NCI-H2196 (cell line): ENCODE results near the gene FGF16.
"Not testable (repeated sequence)": the region's sequence is repeated elsewhere in the genome, so short reads cannot be mapped to it uniquely, and the experiment has no call there.

Source experiments
- DNase-seq: peaks from one replicate; lab custom pipeline; 2025; ENCODE audit not compliant: unreplicated experiment; lab: John Stamatoyannopoulos, UW

Gene FGF16

DNA sequence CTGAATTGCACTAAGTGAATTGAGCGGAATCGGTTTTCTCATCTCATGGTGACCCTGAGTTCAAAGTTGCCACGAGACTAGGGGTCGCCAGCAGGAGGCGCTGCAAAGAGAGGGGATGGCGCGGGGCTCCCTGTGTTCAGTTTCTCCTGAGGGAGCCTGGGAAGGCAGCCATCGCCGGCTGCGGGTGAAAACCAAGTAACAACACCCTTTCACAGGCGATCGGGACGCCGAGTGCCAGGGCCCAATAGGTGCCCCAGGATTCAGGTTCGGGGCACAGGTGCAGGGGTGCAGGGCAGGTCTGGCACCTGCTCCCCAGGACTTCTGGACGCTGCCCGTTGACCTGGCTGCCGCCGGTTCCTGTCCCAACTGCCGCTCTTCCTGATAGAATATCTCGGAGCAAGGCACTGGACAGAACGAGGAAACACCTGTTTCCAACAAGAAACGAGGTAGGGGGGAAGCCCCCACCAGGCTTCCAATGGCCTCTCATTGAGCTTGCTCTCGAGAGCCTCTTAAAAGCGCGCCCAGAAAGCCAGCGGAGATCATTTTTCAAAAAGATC is 1.1 kb upstream of the FGF16 start:
- DNase-seq = no peak

- DNase-seq = no peak
These were observed 722 bp downstream of the FGF16 start for GRCh38 chrX:77447653-77448569.

- no peak for DNase-seq
These were observed 3.2 kb downstream of the FGF16 start for GRCh38 chrX:77450415-77450814.

DNA sequence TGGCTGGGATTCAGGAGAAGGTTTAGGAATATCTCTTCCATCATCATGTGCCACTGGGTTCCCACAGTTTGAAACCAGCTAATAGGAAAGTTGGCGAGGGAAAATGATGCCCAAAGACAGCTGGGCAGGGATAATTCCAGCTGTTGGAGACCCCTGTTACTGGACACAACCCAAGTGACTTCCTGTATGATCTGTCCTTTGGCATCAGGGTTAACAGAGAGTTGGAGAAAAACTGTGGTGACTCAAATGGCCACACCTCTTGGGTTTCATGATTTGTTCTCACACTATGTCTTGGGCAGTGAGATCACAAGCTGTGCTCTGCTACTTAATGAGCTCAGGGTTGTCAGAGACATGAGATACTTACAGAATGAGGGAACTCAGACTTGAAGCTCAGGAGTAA is 3.8 kb downstream of the FGF16 start:
- no peak for DNase-seq

GRCh38 chrX:77453190-77453589 is 6.0 kb downstream of the FGF16 start:
- no peak for DNase-seq

DNA sequence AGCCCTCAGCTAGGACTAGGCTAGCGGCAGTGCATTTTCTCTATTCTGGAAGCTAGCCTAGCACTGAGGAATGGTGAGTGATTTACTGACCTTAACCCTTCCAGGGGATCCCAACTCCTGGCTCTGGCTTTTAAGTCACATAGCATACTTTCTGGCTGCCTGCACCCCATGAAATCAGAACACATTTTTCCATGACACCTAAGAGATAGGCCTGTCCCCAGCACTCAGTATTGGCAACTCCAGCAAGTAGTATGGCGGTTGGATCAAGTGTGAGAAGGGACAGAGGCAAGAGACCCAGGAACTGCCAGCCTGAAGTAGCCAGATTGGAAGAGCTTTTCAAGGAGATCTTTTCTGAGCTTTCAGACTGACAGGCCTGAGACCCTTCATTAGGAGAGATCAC is 8.2 kb downstream of the FGF16 start:
- DNase-seq = no peak

DNA sequence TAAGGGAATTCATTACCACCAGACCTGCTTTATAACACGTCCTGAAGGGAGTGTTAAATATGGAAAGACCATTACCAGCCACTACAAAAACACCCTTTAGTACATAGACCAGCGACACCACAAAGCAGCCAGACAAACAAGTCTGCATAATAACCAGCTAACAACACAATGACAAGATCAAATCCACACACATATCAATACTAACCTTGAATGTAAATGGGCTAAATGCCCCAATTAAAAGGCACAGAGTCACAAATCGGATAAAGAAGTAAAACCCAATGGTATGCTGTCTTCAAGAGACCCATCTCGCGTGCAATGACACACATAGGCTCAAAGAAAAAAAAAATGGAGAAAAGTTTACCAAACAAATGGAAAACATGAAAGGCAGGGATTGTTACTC is 36.9 kb downstream of the FGF16 start:
- no peak for DNase-seq

GRCh38 chrX:77493677-77494553 is 46.7 kb downstream of the FGF16 start:
- no peak for DNase-seq

GRCh38 chrX:77500164-77500563 is 53.0 kb downstream of the FGF16 start:
- not testable (repeated sequence) for DNase-seq

DNA sequence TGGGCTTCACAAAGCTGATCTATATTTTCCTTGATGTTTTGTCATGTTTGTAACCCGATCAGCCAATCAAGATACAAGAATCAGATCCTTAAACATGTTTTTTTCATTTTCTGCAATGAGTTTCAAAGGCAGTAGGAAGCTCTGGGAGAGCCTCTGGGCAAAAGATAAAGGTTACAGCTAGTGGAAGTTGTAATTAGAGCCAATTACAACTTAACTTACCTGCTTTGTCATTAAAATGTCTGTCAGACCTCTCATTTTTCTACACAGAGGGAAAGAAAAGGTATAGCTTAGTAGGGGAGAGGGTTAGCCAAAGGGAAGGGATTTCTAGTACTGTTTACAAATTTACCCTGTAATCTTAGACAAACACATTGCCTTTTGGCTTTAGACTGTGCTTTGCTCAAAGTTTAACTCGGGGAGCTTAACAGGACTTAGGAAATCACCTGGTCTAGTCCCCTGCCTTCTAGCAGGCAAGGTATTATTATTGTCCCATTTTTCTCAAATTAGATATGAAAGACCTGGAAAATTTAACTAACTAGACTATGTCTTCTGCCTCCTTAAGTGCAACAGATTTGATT is 55.8 kb downstream of the FGF16 start:
- DNase-seq = no peak

DNA sequence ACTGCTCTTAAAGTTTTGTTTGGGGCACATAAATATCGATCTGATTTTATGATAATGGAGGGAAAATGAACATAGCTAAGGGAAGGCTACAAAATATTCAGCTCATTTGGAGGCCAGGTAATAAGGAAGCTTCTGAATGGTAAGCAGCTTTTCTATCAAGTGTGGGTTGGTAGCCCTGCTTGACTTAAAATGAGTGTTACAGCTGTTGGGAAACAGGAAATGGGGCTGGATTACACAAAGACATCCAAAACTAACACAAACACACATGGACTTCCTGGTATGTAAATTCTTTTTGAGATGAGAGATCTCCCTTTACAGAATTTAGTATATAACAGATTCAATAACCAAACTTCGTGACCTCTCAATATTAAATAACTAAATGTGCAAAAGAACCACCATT is 58.0 kb downstream of the FGF16 start:
- no peak for DNase-seq
